ENCODE measurements around the gene RNF144A. TPM values are rescaled to one million over a fixed set of nuclear protein-coding genes. Genes with fewer than 3 reads are reported as not detected.
A peak's percentile ranks its signal among the peaks of the same experiment; 100 is the strongest.

The RNF144A gene
- total and polyA plus RNA-seq, 3 experiments from 2014 or later: 8.3 to 14.9 (median 13.5) TPM

- CTCF ChIA-PET: interaction anchor here (1.1 to 1.6 kb wide), 3 partner anchors 12 to 135 kb away, joined by 3 to 9 read pairs (median 4); no protein-coding TSS in a partner anchor
These were observed 115.2 kb downstream of the RNF144A start for GRCh38 chr2:7032371-7032770.

GRCh38 chr2:7033136-7033960, 116.1 kb downstream of the RNF144A start:
- ChIA-PET CTCF (no interaction called here), POLR2A (no interaction called here)
- no peak overlapping the region for H3K4me3 Mint-ChIP-seq
- peaks cover 23% of the 10 kb centered on the region for H3K36me3 ChIP-seq (ENCODE audit: insufficient read depth, low read length)
- H3K36me3 Mint-ChIP-seq: peaks cover 10 to 91% (median 16%) of the 10 kb centered on the region in 3 donors
- DNase-seq: no peak
- peak overlapping the region in 4 of 8 donors; percentile 13 to 71 (median 24) for H3K27ac Mint-ChIP-seq
- no peak overlapping the region for H3K27ac ChIP-seq (ENCODE audit: low read depth, low read length)
- H3K27me3 ChIP-seq (ENCODE audit: insufficient read depth, low read length, poor library complexity, severe bottlenecking): no peaks in the 10 kb centered on the region
- peaks cover 5% of the 10 kb centered on the region for H3K4me1 ChIP-seq (ENCODE audit: insufficient read depth, low read length)
- no peaks in the 10 kb centered on the region for H3K27me3 Mint-ChIP-seq
- no peaks in the 10 kb centered on the region for H3K9me3 Mint-ChIP-seq
- no peaks in the 10 kb centered on the region for H3K9me3 ChIP-seq (ENCODE audit: low read length)
- peaks cover 11 to 15% (median 14%) of the 10 kb centered on the region in 3 donors for H3K4me1 Mint-ChIP-seq
- H3K4me3 ChIP-seq (ENCODE audit: low read length): no peak overlapping the region

More at GRCh38 chr2:7032371-7032770, 115.2 kb downstream of the RNF144A start:
- no peaks in the 10 kb centered on the region for H3K27me3 Mint-ChIP-seq
- POLR2A ChIA-PET: no interaction called here
- peaks cover 10 to 93% (median 19%) of the 10 kb centered on the region in 3 donors for H3K36me3 Mint-ChIP-seq
- Histone ChIP-seq H3K4me1 (ENCODE audit: insufficient read depth, low read length) (peaks cover 5% of the 10 kb centered on the region), H3K27me3 (ENCODE audit: insufficient read depth, low read length, poor library complexity, severe bottlenecking) (no peaks in the 10 kb centered on the region), H3K36me3 (ENCODE audit: insufficient read depth, low read length) (peaks cover 25% of the 10 kb centered on the region), H3K9me3 (ENCODE audit: low read length) (no peaks in the 10 kb centered on the region), H3K4me3 (ENCODE audit: low read length) (no peak overlapping the region), H3K27ac (ENCODE audit: low read depth, low read length) (no peak overlapping the region)
- no peaks in the 10 kb centered on the region for H3K9me3 Mint-ChIP-seq
- no peak for DNase-seq
- H3K27ac Mint-ChIP-seq: peak overlapping the region in 4 of 8 donors; percentile 34 to 75 (median 57)
- no peak overlapping the region for H3K4me3 Mint-ChIP-seq
- H3K4me1 Mint-ChIP-seq: peaks cover 10 to 11% (median 11%) of the 10 kb centered on the region in 3 donors

GRCh38 chr2:7034303-7034702, 117.1 kb downstream of the RNF144A start:
- Mint-ChIP-seq H3K4me3 (no peak overlapping the region), H3K4me1 (peaks cover 11 to 15% (median 14%) of the 10 kb centered on the region in 3 donors), H3K36me3 (peaks cover 10 to 90% (median 18%) of the 10 kb centered on the region in 3 donors), H3K9me3 (no peaks in the 10 kb centered on the region), H3K27ac (peak overlapping the region in 1 of 8 donors; percentile 27), H3K27me3 (no peaks in the 10 kb centered on the region)
- ChIA-PET CTCF (interaction anchor here (0.8 to 1.5 kb wide), 2 partner anchors 10 to 23 kb away, joined by 3 to 5 read pairs; no protein-coding TSS in a partner anchor), POLR2A (no interaction called here)
- Histone ChIP-seq H3K36me3 (ENCODE audit: insufficient read depth, low read length) (peaks cover 21% of the 10 kb centered on the region), H3K4me1 (ENCODE audit: insufficient read depth, low read length) (peaks cover 5% of the 10 kb centered on the region), H3K9me3 (ENCODE audit: low read length) (no peaks in the 10 kb centered on the region), H3K27ac (ENCODE audit: low read depth, low read length) (no peak overlapping the region), H3K27me3 (ENCODE audit: insufficient read depth, low read length, poor library complexity, severe bottlenecking) (no peaks in the 10 kb centered on the region), H3K4me3 (ENCODE audit: low read length) (no peak overlapping the region)
- no peak for DNase-seq

- peaks cover 5% of the 10 kb centered on the region for H3K4me1 ChIP-seq (ENCODE audit: insufficient read depth, low read length)
- no peak overlapping the region for H3K4me3 Mint-ChIP-seq
- H3K27ac Mint-ChIP-seq: peak overlapping the region in 3 of 8 donors; percentile 26 to 90 (median 47)
- DNase-seq: no peak
- no peak overlapping the region for H3K27ac ChIP-seq (ENCODE audit: low read depth, low read length)
- CTCF ChIA-PET: interaction anchor here (0.8 to 1.6 kb wide), 3 partner anchors 9 to 22 kb away, joined by 3 to 4 read pairs (median 3); no protein-coding TSS in a partner anchor
- POLR2A ChIA-PET: no interaction called here
- no peaks in the 10 kb centered on the region for H3K9me3 ChIP-seq (ENCODE audit: low read length)
- no peaks in the 10 kb centered on the region for H3K9me3 Mint-ChIP-seq
- peaks cover 14% of the 10 kb centered on the region for H3K36me3 ChIP-seq (ENCODE audit: insufficient read depth, low read length)
- no peak overlapping the region for H3K4me3 ChIP-seq (ENCODE audit: low read length)
- H3K27me3 ChIP-seq (ENCODE audit: insufficient read depth, low read length, poor library complexity, severe bottlenecking): no peaks in the 10 kb centered on the region
- peaks cover 11 to 15% (median 14%) of the 10 kb centered on the region in 3 donors for H3K4me1 Mint-ChIP-seq
- H3K36me3 Mint-ChIP-seq: peaks cover 6 to 89% (median 18%) of the 10 kb centered on the region in 3 donors
- no peaks in the 10 kb centered on the region for H3K27me3 Mint-ChIP-seq
These were observed 118.7 kb downstream of the RNF144A start for GRCh38 chr2:7035884-7036283.

GRCh38 chr2:7037340-7038333, 120.4 kb downstream of the RNF144A start:
- CTCF ChIA-PET: interaction anchor here (1.4 to 1.6 kb wide), 2 partner anchors 10 to 60 kb away, joined by 3 read pairs; no protein-coding TSS in a partner anchor
- H3K27ac Mint-ChIP-seq: peak overlapping the region in 2 of 8 donors; percentile 14 to 39

GRCh38 chr2:7040547-7040946, 123.3 kb downstream of the RNF144A start:
- H3K9me3 ChIP-seq (ENCODE audit: low read length): no peaks in the 10 kb centered on the region
- Mint-ChIP-seq H3K36me3 (peaks cover 3 to 73% (median 12%) of the 10 kb centered on the region in 3 donors), H3K4me1 (peaks cover 7 to 14% (median 10%) of the 10 kb centered on the region in 3 donors), H3K27me3 (no peaks in the 10 kb centered on the region), H3K4me3 (no peak overlapping the region), H3K27ac (peak overlapping the region in 3 of 8 donors; percentile 10 to 60 (median 38)), H3K9me3 (no peaks in the 10 kb centered on the region)
- H3K4me1 ChIP-seq (ENCODE audit: insufficient read depth, low read length): no peaks in the 10 kb centered on the region
- peaks cover 5% of the 10 kb centered on the region for H3K36me3 ChIP-seq (ENCODE audit: insufficient read depth, low read length)
- DNase-seq: no peak
- H3K27me3 ChIP-seq (ENCODE audit: insufficient read depth, low read length, poor library complexity, severe bottlenecking): no peaks in the 10 kb centered on the region
- POLR2A ChIA-PET: no interaction called here
- H3K4me3 ChIP-seq (ENCODE audit: low read length): no peak overlapping the region
- CTCF ChIA-PET: interaction anchor here (1.0 to 2.2 kb wide), 2 partner anchors 132 to 144 kb away, joined by 3 to 7 read pairs; no protein-coding TSS in a partner anchor
- H3K27ac ChIP-seq (ENCODE audit: low read depth, low read length): no peak overlapping the region

More at GRCh38 chr2:7037340-7038333, 120.4 kb downstream of the RNF144A start:
- H3K27ac ChIP-seq (ENCODE audit: low read depth, low read length): no peak overlapping the region
- POLR2A ChIA-PET: no interaction called here
- Mint-ChIP-seq H3K4me1 (peaks cover 1 to 4% (median 4%) of the 10 kb centered on the region in 3 donors), H3K36me3 (peaks cover 6 to 87% (median 15%) of the 10 kb centered on the region in 3 donors), H3K4me3 (no peak overlapping the region), H3K27me3 (no peaks in the 10 kb centered on the region), H3K9me3 (no peaks in the 10 kb centered on the region)
- no peaks in the 10 kb centered on the region for H3K4me1 ChIP-seq (ENCODE audit: insufficient read depth, low read length)
- H3K36me3 ChIP-seq (ENCODE audit: insufficient read depth, low read length): peaks cover 8% of the 10 kb centered on the region
- H3K9me3 ChIP-seq (ENCODE audit: low read length): no peaks in the 10 kb centered on the region
- H3K27me3 ChIP-seq (ENCODE audit: insufficient read depth, low read length, poor library complexity, severe bottlenecking): no peaks in the 10 kb centered on the region
- no peak overlapping the region for H3K4me3 ChIP-seq (ENCODE audit: low read length)
- peak; percentile 12 to 58 (median 34) for DNase-seq

- Histone ChIP-seq H3K4me1 (ENCODE audit: insufficient read depth, low read length) (no peaks in the 10 kb centered on the region), H3K9me3 (ENCODE audit: low read length) (no peaks in the 10 kb centered on the region), H3K27me3 (ENCODE audit: insufficient read depth, low read length, poor library complexity, severe bottlenecking) (no peaks in the 10 kb centered on the region), H3K27ac (ENCODE audit: low read depth, low read length) (no peak overlapping the region), H3K4me3 (ENCODE audit: low read length) (no peak overlapping the region), H3K36me3 (ENCODE audit: insufficient read depth, low read length) (no peaks in the 10 kb centered on the region)
- peaks cover 7 to 14% (median 10%) of the 10 kb centered on the region in 3 donors for H3K4me1 Mint-ChIP-seq
- H3K27ac Mint-ChIP-seq: peak overlapping the region in 1 of 8 donors; percentile 47
- peaks cover 3 to 72% (median 12%) of the 10 kb centered on the region in 3 donors for H3K36me3 Mint-ChIP-seq
- no peak overlapping the region for H3K4me3 Mint-ChIP-seq
- no peaks in the 10 kb centered on the region for H3K9me3 Mint-ChIP-seq
- ChIA-PET CTCF (interaction anchor here (1.0 to 2.2 kb wide), 2 partner anchors 132 to 145 kb away, joined by 3 to 7 read pairs; no protein-coding TSS in a partner anchor), POLR2A (no interaction called here)
- no peaks in the 10 kb centered on the region for H3K27me3 Mint-ChIP-seq
- no peak for DNase-seq
These were observed 124.2 kb downstream of the RNF144A start for GRCh38 chr2:7041421-7041820.

All from CD8-positive, alpha-beta memory T cell (primary cell).